GM21529 (cell line): ENCODE results near the gene DNAJC12.
"Not testable (repeated sequence)": the region's sequence is repeated elsewhere in the genome, so short reads cannot be mapped to it uniquely, and the experiment has no call there.

Experiments
- ATAC-seq: cut with Tn5 transposase; IDR thresholded peaks from one replicate; pipeline ENCODE4 v1.9.1; 2021; ENCODE audit not compliant: unreplicated experiment

DNAJC12 gene

GRCh38 chr10:67841737-67842136 is 3.7 kb upstream of the DNAJC12 start:
- no peak for ATAC-seq

DNA sequence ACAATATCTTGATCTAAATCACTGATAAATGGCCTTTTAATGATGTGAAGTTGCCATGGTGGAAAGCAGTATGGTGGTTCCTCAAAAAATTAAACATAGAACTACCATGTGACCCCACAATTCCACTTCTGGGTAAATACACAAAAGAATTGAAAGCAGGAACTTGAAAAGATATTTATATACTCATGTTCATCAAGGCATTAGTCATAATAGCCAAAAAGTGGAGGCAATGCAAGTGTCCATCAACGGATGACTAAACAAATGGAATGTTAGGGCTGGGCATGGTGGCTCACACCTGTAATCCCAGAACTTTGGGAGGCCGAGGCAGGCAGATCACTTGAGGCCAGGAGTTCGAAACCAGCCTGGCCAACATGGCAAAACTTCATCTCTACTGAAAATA is 2.0 kb upstream of the DNAJC12 start:
- no peak for ATAC-seq

- not testable (repeated sequence) for ATAC-seq
Observed at GRCh38 chr10:67839511-67839910, 1.5 kb upstream of the DNAJC12 start.

GRCh38 chr10:67836972-67837371 is 1.0 kb downstream of the DNAJC12 start:
- no peak for ATAC-seq

- no peak for ATAC-seq
Observed at GRCh38 chr10:67836488-67836887, 1.5 kb downstream of the DNAJC12 start.

DNA sequence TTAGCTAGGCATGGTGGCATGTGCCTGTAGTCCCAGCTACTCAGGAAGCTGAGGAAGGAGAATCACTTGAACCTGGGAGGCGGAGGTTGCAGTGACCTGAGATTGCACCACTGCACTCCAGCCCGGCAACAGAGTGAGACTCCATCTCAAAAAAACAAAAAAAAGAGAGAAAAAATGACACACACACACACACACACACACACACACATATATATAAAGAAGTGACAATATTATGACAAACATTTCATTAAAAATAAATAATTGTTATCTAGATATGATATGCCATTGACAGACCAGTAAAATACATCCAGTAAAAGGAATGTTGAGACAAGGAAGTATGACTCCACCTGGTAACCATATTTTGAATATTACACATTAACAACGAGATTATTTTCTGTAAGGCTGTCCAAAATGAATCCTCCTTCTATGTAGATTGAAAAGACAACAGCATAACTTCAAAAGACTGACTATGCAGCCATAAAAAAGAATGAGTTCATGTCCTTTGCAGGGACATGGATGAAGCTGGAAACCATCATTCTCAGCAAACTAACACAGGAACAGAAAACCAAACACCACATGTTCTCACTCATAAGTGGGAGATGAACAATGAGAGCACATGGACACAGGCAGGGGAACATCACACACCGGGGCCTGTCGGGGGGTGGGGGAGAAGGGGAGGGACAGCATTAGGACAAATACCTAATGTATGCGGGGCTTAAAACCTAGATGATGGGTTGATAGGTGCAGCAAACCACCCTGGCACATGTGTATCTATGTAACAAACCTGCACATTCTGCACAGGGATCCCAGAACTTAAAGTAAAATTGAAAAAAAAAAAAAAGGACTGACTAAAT is 2.2 kb downstream of the DNAJC12 start:
- ATAC-seq = not testable (repeated sequence)

- ATAC-seq = no peak
Observed at GRCh38 chr10:67834375-67834774, 3.6 kb downstream of the DNAJC12 start.

- no peak for ATAC-seq
Observed at GRCh38 chr10:67827811-67828210, 10.2 kb downstream of the DNAJC12 start.

DNA sequence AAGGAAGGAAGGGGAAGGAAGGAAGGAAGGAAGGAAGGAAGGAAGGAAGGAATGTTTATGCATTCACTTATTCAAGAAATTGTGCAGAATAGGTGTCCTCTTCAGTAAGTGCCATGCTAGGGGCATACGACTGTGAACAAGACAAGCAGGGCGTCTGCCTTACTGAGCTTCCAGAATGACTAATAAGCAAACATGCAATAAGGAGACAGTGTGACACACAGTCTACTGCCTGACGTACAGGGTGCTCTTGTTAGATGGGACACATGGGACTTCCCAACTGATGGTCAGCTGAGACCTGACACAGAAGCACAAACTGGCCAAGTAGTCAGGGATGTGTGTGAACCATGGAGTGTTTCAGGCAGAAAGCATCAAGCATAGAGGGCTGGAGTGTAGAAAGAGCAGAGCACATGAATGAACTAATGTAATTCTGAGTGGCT is 18.2 kb downstream of the DNAJC12 start:
- ATAC-seq = peak; percentile 75

DNA sequence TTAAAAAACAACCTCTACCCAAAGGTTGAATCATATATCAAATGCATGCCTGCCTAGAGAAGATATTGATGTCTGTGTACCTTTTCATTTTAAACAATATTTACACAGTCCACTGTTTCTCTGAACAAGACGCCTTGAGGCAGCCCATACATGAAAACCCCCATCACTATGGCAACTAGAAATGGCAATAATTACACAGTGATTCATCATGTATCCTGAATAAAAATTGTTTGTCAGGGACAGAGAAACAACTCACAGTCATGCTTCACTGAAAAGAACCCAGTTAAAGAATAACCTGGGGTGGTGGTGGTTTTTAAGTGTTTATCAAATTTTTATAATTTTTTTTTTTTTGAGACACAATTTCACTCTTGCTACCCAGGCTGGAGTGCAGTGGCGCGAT is 19.7 kb downstream of the DNAJC12 start:
- ATAC-seq = no peak

- no peak for ATAC-seq
Observed at GRCh38 chr10:67816719-67817118, 21.3 kb downstream of the DNAJC12 start.

DNA sequence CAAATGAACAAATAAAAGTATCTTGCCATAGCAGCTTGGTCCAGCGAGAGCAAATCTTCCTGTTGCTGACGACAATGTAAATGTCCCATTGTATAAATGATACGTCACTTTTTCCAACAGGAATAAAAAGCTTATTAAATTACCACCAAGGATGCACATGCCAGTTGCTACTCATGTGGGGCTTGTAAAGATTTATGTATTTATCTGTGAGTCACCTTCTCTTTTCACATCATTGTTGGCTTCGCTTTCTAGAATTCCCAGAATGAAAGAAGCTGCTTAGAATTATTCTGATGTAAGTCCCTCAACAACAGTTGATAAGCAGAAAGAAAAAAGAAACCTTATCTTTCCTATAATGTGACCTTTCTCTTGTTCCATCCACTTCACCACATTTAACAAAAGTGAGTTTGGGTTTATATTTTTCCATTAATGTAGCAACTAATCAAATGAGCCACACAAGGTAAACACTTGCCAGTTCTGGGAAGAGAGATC is 22.4 kb downstream of the DNAJC12 start:
- no peak for ATAC-seq

GRCh38 chr10:67812007-67812406 is 26.0 kb downstream of the DNAJC12 start:
- no peak for ATAC-seq

- ATAC-seq = no peak
Observed at GRCh38 chr10:67809107-67809506, 28.9 kb downstream of the DNAJC12 start.

DNA sequence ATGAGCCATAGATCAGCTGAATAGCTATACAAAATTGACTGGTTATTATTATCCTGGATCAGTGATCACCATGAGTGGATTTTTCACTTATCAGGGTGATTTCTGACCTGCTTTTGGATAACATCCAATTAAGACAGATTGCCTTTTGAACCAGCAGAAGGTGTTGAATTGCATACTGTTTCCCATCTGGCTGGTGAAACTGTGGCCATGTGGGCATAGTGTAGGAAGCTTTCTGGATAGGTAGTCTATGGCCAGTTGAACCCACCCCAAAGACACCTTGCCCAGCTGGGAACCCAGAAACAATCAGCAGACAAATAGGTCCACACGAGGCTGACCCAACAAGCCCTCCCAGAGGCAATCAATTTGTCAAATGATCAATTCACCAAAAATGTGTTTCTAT is 29.3 kb downstream of the DNAJC12 start:
- ATAC-seq = no peak

DNA sequence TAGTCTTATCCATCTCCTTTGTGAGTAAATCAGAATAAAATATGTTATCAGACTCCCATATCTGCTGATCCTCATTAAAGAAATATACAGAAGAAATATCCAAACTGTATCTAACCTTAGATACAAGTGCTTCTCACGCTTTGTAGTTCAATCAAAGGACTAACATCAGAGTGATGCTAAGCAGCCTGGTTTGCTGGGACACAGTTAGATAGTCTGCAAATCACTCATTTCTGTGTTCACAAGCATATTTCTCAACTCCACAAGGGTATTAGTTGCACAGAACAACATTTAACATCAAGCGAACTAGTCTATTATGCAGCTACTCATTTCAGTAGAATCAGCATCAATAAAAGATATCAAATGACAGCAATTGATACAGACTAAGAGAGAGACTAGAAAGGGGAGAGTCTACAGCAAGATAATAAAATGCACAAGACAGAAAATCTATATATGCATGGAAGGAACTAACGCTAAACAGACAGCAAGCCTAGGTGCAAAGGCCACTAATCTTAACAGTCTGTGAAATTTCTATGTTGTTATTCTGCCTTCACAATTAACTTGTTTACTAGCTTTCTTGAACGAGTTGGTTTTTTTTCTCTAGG is 30.0 kb downstream of the DNAJC12 start:
- no peak for ATAC-seq

- no peak for ATAC-seq
Observed at GRCh38 chr10:67804395-67804678, 33.7 kb downstream of the DNAJC12 start.

- ATAC-seq = peak; percentile 85
Observed at GRCh38 chr10:67803588-67804394, 34.2 kb downstream of the DNAJC12 start.

- ATAC-seq = peak; percentile 52
Observed at GRCh38 chr10:67802767-67803538, 35.0 kb downstream of the DNAJC12 start.

DNA sequence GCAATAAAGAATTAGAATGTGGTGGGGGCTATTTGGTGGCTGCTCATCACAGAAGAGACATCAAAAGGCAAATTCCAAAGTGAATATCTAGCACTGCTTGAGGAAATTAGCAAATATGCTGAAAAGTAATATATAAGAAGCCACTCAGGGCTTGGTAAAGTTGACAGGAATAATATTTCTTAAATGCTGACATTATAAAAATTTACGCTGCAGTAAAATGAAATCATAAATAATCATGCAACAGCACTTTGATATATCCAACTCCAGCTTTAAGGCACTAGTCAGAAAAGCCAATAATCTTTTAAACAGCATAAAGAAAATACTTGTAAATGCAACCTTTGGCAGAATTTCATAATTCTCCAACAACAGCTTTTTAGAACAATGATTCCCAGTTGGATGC is 36.9 kb downstream of the DNAJC12 start:
- no peak for ATAC-seq

DNA sequence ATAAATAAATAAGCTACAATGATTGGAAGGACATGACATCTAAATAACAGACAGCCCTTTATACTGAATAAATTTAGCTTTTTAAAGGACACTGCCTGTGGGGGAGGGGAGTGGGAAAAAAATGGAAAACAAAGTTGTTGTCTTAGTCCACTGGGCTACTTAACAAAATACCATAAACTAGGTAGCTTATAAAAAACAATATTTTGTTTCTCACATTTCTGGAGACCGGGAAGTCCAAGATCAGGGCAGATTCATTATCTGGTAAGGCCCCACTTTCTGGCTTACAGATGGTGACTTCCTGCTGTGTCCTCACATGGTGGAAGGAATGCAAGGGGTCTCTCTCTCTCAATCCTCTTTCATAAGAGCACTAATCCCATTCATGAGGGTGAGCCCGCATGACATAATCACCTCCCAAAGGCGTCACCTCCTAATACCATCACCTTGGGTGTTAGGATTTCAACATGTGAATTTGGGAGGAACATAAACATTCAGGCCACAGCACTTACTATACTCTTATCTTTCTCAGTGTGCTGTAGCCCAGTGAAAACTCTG is 43.0 kb downstream of the DNAJC12 start:
- no peak for ATAC-seq
